Esophagus muscularis mucosa (tissue), 3 donors: ENCODE measurements around the gene GOLIM4.

Source experiments
- CTCF ChIP-seq, 3 experiments: fragments of 200-600 bp in 2 of 3; fragments of 450-650 bp in 1 of 3; sonication (generic) in 2 of 3; IDR thresholded peaks; one replicate each; pipeline ENCODE4 v1.5.1; 2017 to 2019; ENCODE audit warnings: antibody characterized with exemption in 3 of 3, mild to moderate bottlenecking in 2 of 3, moderate library complexity in 1 of 3
- POLR2A ChIP-seq: fragments of 450-650 bp; IDR thresholded peaks from one replicate; pipeline ENCODE4 v1.6.1; 2017; ENCODE audit warnings: antibody characterized with exemption, moderate library complexity, mild to moderate bottlenecking, low read depth

GRCh38 chr3:167978486-167978885 is 117.2 kb downstream of the GOLIM4 start:
- no peak for TF ChIP-seq POLR2A
- no peak for TF ChIP-seq CTCF (IDR thresholded peaks at IDR 0.05)
